KOPT-K1 (cell line): ENCODE measurements around the gene NUAK1.

Experiments
- H3K27ac ChIP-seq: fragments of 200-600 bp; sonication (generic); 2 replicates; pipeline ENCODE4 v1.5.1; 2016; ENCODE audit warnings: antibody characterized with exemption, mild to moderate bottlenecking, low read depth, low read length; ENCODE audit not compliant: poor library complexity, severe bottlenecking
- H3K36me3 ChIP-seq: fragments of 200-600 bp; sonication (generic); 2 replicates; pipeline ENCODE4 v1.5.1; 2017; ENCODE audit warnings: antibody characterized with exemption, mild to moderate bottlenecking, low read length, moderate library complexity; ENCODE audit not compliant: insufficient read depth
- H3K9me3 ChIP-seq: fragments of 200-600 bp; sonication (generic); 2 replicates; pipeline ENCODE4 v1.5.1; 2017; ENCODE audit warnings: antibody characterized with exemption, low read length, mild to moderate bottlenecking; ENCODE audit not compliant: insufficient read depth, poor library complexity, severe bottlenecking

The NUAK1 gene

GRCh38 chr12:106079148-106079738 is 59.5 kb downstream of the NUAK1 start:
- H3K36me3 ChIP-seq, result no peaks in the 10 kb centered on the region

GRCh38 chr12:106078358-106079010 is 60.3 kb downstream of the NUAK1 start:
- H3K9me3 ChIP-seq, result no peaks in the 10 kb centered on the region
- H3K36me3 ChIP-seq, result no peaks in the 10 kb centered on the region
- H3K27ac ChIP-seq, result no peak overlapping the region

More at GRCh38 chr12:106079148-106079738, 59.5 kb downstream of the NUAK1 start:
- Histone ChIP-seq H3K9me3 (no peaks in the 10 kb centered on the region), H3K27ac (no peak overlapping the region)

- H3K27ac ChIP-seq, result no peak overlapping the region
- no peaks in the 10 kb centered on the region for H3K9me3 ChIP-seq
- no peaks in the 10 kb centered on the region for H3K36me3 ChIP-seq
Observed at GRCh38 chr12:106074706-106075392, 63.9 kb downstream of the NUAK1 start.

- Histone ChIP-seq H3K27ac (no peak overlapping the region), H3K9me3 (no peaks in the 10 kb centered on the region), H3K36me3 (no peaks in the 10 kb centered on the region)
Observed at GRCh38 chr12:106074361-106074705, 64.4 kb downstream of the NUAK1 start.

- no peak overlapping the region for H3K27ac ChIP-seq
- no peaks in the 10 kb centered on the region for H3K36me3 ChIP-seq
- H3K9me3 ChIP-seq, result no peaks in the 10 kb centered on the region
Observed at GRCh38 chr12:106073179-106073578, 65.6 kb downstream of the NUAK1 start.

- H3K27ac ChIP-seq, result no peak overlapping the region
- H3K9me3 ChIP-seq, result no peaks in the 10 kb centered on the region
- no peaks in the 10 kb centered on the region for H3K36me3 ChIP-seq
Observed at GRCh38 chr12:106072751-106073150, 66.0 kb downstream of the NUAK1 start.

GRCh38 chr12:106071686-106072085 is 67.1 kb downstream of the NUAK1 start:
- Histone ChIP-seq H3K9me3 (no peaks in the 10 kb centered on the region), H3K36me3 (no peaks in the 10 kb centered on the region)

GRCh38 chr12:106070611-106071010 is 68.1 kb downstream of the NUAK1 start:
- Histone ChIP-seq H3K27ac (no peak overlapping the region), H3K9me3 (no peaks in the 10 kb centered on the region), H3K36me3 (no peaks in the 10 kb centered on the region)

More at GRCh38 chr12:106071686-106072085, 67.1 kb downstream of the NUAK1 start:
- H3K27ac ChIP-seq, result no peak overlapping the region

- Histone ChIP-seq H3K27ac (no peak overlapping the region), H3K36me3 (no peaks in the 10 kb centered on the region), H3K9me3 (no peaks in the 10 kb centered on the region)
Observed at GRCh38 chr12:106070147-106070546, 68.6 kb downstream of the NUAK1 start.

- H3K27ac ChIP-seq, result no peak overlapping the region
- H3K36me3 ChIP-seq, result no peaks in the 10 kb centered on the region
- no peaks in the 10 kb centered on the region for H3K9me3 ChIP-seq
Observed at GRCh38 chr12:106068296-106068695, 70.5 kb downstream of the NUAK1 start.

- H3K9me3 ChIP-seq, result no peaks in the 10 kb centered on the region
- no peaks in the 10 kb centered on the region for H3K36me3 ChIP-seq
- H3K27ac ChIP-seq, result no peak overlapping the region
Observed at GRCh38 chr12:106067606-106068205, 71.0 kb downstream of the NUAK1 start.

GRCh38 chr12:106066726-106067325 is 71.9 kb downstream of the NUAK1 start:
- Histone ChIP-seq H3K9me3 (no peaks in the 10 kb centered on the region), H3K27ac (no peak overlapping the region), H3K36me3 (no peaks in the 10 kb centered on the region)

GRCh38 chr12:106066051-106066705 is 72.6 kb downstream of the NUAK1 start:
- H3K27ac ChIP-seq, result no peak overlapping the region
- H3K9me3 ChIP-seq, result no peaks in the 10 kb centered on the region
- H3K36me3 ChIP-seq, result no peaks in the 10 kb centered on the region

- Histone ChIP-seq H3K27ac (no peak overlapping the region), H3K9me3 (no peaks in the 10 kb centered on the region), H3K36me3 (no peaks in the 10 kb centered on the region)
Observed at GRCh38 chr12:106065506-106065905, 73.2 kb downstream of the NUAK1 start.

- Histone ChIP-seq H3K9me3 (no peaks in the 10 kb centered on the region), H3K36me3 (no peaks in the 10 kb centered on the region), H3K27ac (no peak overlapping the region)
Observed at GRCh38 chr12:106064721-106065021, 74.1 kb downstream of the NUAK1 start.
